Choroid plexus epithelial cell (primary cell): ENCODE results near the gene BRSK2.

Source experiments
- DNase-seq: peaks from one replicate; pipeline ENCODE4 v3.0.0-alpha.2; 2010; ENCODE audit warnings: low read depth
- H3K4me3 ChIP-seq: 2 replicates; pipeline ENCODE4 v1.5.1; 2011; ENCODE audit warnings: low read depth, mild to moderate bottlenecking, control low read depth, low read length, moderate library complexity
- TF ChIP-seq, protein P1 (sequence below): conservative IDR thresholded peaks from 2 replicates; pipeline ENCODE4 v1.5.1; 2011; ENCODE audit warnings: low read depth, mild to moderate bottlenecking, control low read depth, inconsistent platforms, low read length, moderate library complexity

BRSK2 gene

DNA sequence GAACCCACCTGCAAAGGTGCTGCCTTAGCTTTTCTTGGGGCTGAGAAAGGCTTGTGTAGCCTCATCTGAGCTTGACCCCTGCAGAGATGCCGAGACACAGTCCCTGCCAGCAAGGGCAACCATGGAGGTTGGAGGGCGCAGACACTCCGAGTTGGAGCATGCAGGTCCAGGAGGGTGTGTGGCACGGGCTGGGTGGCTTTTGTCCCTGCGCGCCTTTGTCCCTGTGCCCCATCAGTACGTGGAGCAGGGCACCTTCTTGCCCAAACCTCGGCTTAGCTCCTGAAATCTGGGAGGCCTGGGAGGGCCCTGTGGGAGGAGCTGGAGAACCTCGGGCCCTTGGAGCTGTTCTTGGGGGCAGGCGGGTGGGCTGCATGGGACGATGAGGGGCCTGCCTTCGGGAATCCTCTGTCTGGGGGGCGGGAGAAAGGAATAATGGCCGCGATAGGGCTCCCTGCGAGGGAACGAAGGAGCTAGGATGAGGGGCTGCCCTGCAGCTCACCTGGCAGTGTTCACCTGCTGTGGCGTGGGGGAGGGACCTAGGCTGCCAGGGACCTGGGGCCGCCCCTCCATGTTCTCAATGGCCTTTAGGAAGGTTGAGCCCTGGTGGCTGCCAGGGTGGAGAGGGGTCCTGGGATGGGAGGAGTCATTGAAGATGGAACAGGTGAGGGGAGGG is 3.4 kb downstream of the BRSK2 start:
- no peak for DNase-seq
- no peak overlapping the region for H3K4me3 ChIP-seq
- TF ChIP-seq, protein P1, sequence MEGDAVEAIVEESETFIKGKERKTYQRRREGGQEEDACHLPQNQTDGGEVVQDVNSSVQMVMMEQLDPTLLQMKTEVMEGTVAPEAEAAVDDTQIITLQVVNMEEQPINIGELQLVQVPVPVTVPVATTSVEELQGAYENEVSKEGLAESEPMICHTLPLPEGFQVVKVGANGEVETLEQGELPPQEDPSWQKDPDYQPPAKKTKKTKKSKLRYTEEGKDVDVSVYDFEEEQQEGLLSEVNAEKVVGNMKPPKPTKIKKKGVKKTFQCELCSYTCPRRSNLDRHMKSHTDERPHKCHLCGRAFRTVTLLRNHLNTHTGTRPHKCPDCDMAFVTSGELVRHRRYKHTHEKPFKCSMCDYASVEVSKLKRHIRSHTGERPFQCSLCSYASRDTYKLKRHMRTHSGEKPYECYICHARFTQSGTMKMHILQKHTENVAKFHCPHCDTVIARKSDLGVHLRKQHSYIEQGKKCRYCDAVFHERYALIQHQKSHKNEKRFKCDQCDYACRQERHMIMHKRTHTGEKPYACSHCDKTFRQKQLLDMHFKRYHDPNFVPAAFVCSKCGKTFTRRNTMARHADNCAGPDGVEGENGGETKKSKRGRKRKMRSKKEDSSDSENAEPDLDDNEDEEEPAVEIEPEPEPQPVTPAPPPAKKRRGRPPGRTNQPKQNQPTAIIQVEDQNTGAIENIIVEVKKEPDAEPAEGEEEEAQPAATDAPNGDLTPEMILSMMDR, result no peak

DNA sequence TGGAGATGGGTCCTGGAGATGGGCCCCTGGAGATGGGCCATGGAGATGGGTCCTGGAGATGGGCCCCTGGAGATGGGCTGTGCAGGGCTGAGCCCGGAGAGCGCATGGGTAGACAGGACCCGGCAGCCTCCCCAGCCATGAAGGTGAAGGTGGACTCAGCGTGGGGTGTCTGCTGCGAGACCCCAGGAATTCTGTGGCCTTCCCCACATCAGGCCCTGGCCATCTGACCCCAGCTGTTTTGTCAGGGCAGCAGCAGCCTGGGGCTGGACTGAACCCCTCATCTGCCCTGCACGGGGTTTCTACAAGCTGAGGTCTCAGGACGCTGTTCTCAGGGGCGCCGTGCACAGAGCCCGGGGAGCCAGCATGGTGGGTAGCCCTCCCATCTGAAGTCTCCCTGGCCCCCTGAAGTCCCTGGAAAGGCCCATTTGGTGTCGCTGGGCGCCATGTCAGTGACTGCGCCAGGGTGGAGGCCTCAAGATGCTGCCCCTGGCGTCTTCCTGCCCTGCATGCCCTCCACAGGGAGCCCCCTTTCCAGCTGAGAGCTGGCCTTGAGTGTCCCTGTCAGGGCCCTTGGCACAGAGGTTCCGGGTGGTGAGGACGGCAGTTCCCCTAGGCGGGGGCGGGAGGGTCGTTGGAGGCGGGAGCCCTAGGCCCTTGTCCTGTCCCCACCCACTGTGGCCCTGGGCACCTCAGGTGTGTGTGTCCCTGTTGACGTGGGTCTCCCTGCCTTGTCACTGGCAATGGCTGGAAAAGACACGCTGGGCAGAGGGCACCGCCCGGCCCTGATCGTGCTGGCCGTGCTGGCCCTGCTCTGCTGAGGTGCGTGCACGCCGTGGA is 5.4 kb downstream of the BRSK2 start:
- TF ChIP-seq, protein P1, result no peak
- no peak overlapping the region for H3K4me3 ChIP-seq

DNA sequence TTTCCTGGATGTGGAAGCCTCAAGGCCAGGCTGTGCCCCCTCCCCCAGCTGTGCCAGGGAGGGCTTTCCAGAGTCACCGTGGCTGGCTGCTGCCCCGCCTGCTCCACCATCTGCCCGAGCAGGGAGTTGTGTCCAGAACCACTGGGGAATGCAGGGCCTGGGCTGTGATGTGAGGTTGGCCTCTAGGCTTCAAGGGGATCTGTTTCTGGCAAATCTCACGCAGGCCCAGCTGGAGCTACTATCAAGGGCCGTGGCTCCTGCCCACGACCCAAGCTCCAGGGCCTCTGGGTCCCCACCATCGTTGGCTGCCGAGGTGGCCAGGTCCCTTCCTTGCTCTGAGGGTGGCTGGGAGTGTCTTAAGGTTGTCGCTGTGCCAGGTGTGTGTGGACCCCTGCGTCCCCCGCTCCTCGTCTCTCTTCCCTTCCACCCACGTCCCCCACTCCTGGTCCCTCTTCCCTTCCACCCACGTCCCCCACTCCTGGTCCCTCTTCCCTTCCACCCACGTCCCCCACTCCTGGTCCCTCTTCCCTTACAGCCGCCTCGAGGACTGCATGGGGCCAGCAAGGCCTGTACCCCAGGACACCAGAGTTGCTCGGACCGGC is 6.1 kb downstream of the BRSK2 start:
- no peak overlapping the region for H3K4me3 ChIP-seq
- no peak for DNase-seq
- TF ChIP-seq, protein P1, result no peak

More for the DNA sequence above, 5.4 kb downstream of the BRSK2 start:
- no peak for DNase-seq

DNA sequence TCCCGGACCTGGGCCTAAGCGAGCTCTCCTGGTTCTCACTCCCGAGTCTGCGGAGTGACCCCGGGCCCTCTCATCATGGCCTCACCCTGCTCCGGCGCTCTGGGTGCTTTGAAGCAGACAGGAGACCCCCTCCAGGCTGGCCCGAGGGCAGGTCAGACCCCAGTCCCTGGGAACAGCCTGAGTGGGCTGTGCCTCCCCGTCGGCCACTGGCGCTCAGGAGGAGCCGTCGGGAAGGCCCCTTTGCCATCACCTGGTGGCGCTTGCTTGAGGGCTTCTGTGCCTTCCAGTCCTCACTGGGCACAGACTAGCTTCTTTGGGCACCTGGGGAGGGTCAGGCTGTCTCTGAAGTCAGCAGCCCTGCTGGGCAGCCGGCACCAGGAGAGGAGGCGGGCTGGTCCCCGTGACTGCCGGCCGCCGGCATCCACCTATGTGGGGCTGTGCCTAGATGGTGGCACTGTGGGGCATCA is 6.7 kb downstream of the BRSK2 start:
- H3K4me3 ChIP-seq, result no peak overlapping the region
- DNase-seq, result no peak
- TF ChIP-seq, protein P1, result no peak

DNA sequence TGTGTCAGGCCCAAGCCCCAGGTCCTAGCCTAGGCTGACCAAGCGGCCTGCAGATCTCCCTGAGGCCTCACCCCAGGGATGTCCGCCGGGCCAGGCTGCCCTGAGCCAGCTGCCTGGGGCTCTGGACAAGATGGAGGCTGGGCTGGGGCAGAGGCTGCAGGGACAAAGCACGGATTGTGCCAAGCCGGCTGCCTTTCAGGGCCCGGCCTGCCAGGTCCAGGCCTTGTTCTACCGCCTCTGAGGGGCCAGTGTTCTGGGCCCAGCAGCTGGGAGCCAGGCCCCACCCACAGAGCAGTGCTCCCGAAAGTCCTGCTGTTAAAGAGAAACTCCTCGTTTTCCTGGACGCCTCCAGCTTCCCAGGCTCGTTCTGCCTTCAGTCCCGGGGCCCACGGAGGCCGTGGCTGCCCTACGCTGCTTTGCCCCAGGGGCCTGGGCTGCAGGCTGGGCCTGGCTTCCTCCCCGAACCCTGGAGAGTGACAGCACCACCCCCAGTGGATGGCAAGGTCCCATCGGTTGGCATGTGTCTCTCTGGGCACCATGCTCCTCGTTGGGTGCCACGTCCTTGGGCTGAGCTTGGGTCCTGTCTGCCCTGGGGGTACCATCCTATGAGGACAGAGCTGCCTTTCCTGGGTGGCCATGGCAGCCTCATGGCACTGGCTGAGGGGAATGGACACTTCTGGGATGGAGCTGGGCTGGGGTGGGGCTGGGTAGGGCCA is 7.6 kb downstream of the BRSK2 start:
- no peak for DNase-seq
- TF ChIP-seq, protein P1, result no peak
- no peak overlapping the region for H3K4me3 ChIP-seq

DNA sequence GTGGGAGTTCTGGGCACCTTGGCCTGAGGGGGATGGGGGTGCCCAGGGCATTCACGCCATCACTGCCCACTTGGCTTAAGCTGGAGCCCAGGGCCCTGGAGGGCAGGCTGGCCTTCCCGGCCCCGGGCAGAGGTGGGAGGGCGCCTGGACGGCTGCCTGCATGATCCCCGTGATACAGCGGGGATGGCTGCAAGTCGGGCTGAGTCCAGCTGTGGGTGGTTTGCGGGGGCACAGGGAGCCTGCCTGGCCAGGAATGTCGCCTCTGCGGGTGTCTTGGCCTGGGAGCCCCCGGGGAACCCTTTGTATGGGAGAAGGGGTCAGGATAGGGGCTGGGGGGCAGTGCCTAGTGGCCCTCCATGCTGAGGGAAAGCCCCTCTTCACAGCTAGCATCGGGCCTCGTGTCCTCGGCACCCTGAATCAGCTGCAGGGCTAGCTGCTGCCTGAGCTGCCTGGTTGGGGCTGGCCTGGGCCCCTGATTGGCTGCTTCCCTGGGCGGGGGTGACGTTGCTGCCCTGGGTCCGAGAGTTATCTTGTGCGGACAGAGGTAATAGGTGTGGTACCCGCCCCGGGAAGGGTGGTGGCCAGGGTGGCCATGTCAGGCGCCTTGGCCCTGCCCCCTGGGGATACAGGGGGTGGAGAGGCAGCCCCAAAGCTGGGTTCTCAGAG is 8.3 kb downstream of the BRSK2 start:
- TF ChIP-seq, protein P1, result no peak

More for the DNA sequence above, 8.3 kb downstream of the BRSK2 start:
- DNase-seq, result no peak
- no peak overlapping the region for H3K4me3 ChIP-seq
